Measurements from ENCODE around the gene MTG2. TPM values are rescaled to one million over a fixed set of nuclear protein-coding genes. Genes with fewer than 3 reads are reported as not detected.

The MTG2 gene
- total and polyA plus RNA-seq, 11 donors, result 20.7 to 40.7 (median 27.9) TPM

- H3K27me3 ChIP-seq, result no peaks in the 10 kb centered on the region
- peaks cover 0 to 6% (median 0%) of the 10 kb centered on the region in 9 donors for H3K36me3 ChIP-seq
- TF ChIP-seq POLR2A (IDR thresholded peaks at IDR 0.05), result peak; percentile 31 to 46
- TF ChIP-seq CTCF (IDR thresholded peaks at IDR 0.05), result no peak
- peaks cover 6 to 82% (median 45%) of the 10 kb centered on the region in 12 donors for H3K4me1 ChIP-seq
- peak; percentile 97 to 100 (median 99) for DNase-seq
- H3K4me3 ChIP-seq, result peak within 1 kb of the TSS; percentile 63 to 96 (median 79)
- peak within 1 kb of the TSS; percentile 47 to 97 (median 86) for H3K27ac ChIP-seq
- ATAC-seq, result peak; percentile 97 to 98 (median 98)
- intact Hi-C loops (cut with DNase I), result loop anchor here in 5 of 10 donors (5.0 to 10.0 kb wide), 5 partner anchors 49 to 169 kb away; partner anchors contain the start of genes MTG2 (in 3 of the 5), CABLES2 (in 1 of the 5), PSMA7 (in 1 of the 5) and SS18L1 (in 1 of the 5)
- peaks cover 0 to 3% (median 0%) of the 10 kb centered on the region in 12 donors for H3K9me3 ChIP-seq
- 0 to 2% (median 1%) methylated on average over 33 to 55 of the region's 55 CpGs for WGBS, 4 donors
Measured at GRCh38 chr20:62237801-62238568, 55.2 kb downstream of the MTG2 start, which contains the start of gene OSBPL2. Gene OSBPL2 (plus strand): TSS chr20:62238521. CDS start chr20:62256185, 17,664 bp downstream.

DNA sequence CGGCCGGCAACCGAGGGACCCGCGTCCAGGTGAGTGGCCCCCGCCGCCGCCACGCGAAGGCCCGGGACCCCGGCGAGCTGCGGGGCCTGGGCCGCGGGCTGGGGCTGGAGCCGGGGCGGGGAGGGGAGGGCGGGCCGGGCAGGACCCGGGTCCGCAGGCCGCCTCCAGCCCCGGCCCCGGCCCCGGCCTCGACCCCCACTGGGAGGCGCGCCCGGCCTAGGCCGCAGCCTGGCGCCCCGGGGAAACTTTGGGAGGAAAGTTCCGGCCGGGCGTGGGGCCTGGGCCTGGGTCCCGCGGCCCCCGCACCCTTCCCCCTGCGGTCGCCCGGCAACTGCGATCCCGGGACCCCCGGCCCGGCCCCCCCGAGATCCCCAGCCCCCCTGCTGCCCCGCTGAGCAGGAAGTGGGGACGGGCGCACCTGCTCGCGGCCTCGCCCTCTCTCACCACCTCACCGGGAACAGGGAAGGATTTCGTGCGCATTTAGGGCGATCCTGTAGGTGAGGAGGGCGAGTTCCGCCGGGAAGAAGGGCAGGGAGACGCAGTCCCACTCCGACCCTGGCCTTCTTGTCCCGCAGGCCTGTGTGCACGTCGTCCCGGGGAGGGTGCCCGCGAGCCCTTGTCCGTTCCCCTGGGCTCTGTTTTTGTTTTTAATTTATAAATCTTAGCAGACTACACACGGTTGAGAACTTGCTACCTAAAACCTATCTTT lies 55.9 kb downstream of the MTG2 start:
- peak overlapping the region; percentile 63 to 96 (median 79) for H3K4me3 ChIP-seq
- intact Hi-C loops (cut with DNase I), result loop anchor here in 5 of 10 donors (5.0 to 10.0 kb wide), 5 partner anchors 49 to 169 kb away; partner anchors contain the start of genes MTG2 (in 3 of the 5), CABLES2 (in 1 of the 5), PSMA7 (in 1 of the 5) and SS18L1 (in 1 of the 5)
- peak overlapping the region; percentile 47 to 97 (median 86) for H3K27ac ChIP-seq
- peaks cover 6 to 81% (median 49%) of the 10 kb centered on the region in 12 donors for H3K4me1 ChIP-seq
- H3K36me3 ChIP-seq, result peaks cover 0 to 6% (median 0%) of the 10 kb centered on the region in 9 donors
- 0 to 3% (median 1%) methylated on average over 12 to 70 of the region's 70 CpGs for WGBS, 4 donors
- no peaks in the 10 kb centered on the region for H3K27me3 ChIP-seq
- TF ChIP-seq CTCF (IDR thresholded peaks at IDR 0.05) (no peak), POLR2A (IDR thresholded peaks at IDR 0.05) (no peak)
- no peak for DNase-seq
- H3K9me3 ChIP-seq, result peaks cover 0 to under 1% (median 0%) of the 10 kb centered on the region in 12 donors
- no peak for ATAC-seq

DNA sequence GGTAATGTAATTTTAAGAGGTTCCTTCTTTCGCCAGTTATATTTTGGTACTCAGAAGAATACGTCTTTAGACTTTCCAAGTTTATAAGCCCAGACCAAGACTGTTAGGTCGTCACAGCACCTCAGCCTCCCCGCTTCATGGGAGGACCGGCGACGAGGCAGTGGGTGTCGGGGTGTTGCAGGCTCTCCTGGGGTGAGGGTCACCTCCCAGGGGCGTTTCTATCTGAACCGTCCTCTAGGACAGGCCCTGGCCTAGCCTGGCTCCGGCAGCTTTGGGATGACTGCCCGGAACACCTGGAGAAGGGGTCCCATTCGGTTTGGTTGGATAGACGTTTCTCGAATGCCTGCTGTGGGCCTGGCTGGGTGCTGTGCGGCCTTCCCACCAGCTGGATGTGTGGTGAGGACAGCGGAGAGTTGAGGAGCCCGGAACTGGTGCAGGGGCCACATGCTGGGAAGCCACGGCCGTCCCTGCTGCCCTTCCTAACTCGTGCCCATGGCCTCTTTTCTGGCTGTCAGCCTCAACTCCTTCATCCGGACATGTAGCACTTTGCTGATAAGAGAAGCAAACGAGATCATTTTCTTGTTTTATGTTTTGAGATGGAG lies 56.6 kb downstream of the MTG2 start:
- Histone ChIP-seq H3K27me3 (no peaks in the 10 kb centered on the region), H3K9me3 (no peaks in the 10 kb centered on the region), H3K36me3 (peaks cover 0 to 11% (median 0%) of the 10 kb centered on the region in 9 donors), H3K4me3 (peak overlapping the region; percentile 63 to 96 (median 79)), H3K4me1 (peaks cover 6 to 83% (median 53%) of the 10 kb centered on the region in 12 donors), H3K27ac (peak overlapping the region in 11 of 12 donors; percentile 58 to 97 (median 87))
- TF ChIP-seq CTCF (IDR thresholded peaks at IDR 0.05) (no peak), POLR2A (IDR thresholded peaks at IDR 0.05) (no peak)
- WGBS, 4 donors, result 28 to 32% (median 31%) methylated on average over 19 to 23 of the region's 23 CpGs
- intact Hi-C loops (cut with DNase I), result loop anchor here in 5 of 10 donors (5.0 to 10.0 kb wide), 5 partner anchors 48 to 168 kb away; partner anchors contain the start of genes MTG2 (in 3 of the 5), CABLES2 (in 1 of the 5), PSMA7 (in 1 of the 5) and SS18L1 (in 1 of the 5)
- DNase-seq, result no peak
- ATAC-seq, result no peak
